ENCODE data around the gene SENP3. TPM values are rescaled to one million over a fixed set of nuclear protein-coding genes. Genes with fewer than 3 reads are reported as not detected.
A peak's percentile ranks its signal among the peaks of the same experiment; 100 is the strongest.

Gene SENP3
- total and polyA plus RNA-seq, 2 of the 13 experiments (the other 11 are each of a cell fraction or from before 2014, with no cell fraction given), result 55.8 to 75.4 TPM

DNA sequence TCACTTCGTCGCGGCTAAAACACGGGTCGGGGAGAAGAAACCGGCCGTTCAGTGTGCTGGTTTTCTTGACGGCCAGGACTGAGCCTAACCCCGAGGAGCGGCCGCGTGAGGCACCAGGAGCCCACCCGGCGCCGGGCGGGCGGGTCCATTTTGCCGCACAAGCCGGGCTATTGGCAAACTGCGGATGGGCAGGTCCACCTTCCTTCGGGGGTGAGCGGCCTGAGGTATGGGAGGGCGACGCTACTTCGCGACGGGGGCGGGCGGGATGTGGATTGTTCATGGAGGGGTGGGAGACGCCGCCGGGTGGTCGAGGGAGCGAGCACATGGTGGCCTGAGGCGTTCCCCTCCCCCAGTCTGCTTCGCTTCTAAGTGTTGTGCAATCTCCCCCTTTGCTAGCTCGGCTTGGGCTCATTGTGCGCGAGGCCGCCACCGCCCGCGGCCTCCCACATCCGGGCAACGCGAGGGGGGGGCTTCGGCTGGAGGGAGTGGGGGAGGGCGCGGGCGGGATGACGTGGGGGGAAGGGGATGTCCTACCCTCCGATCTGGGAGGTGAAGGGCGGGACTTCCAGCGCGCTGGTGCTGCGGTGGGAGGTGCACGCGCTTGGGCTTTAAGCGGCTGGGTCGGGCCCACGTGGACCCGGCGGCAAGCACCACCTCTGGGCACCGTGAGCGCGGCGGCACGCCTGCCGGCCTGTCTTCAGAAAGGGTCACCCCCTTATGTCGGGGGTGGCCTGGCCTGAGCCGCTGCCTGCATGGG is 11.8 kb downstream of the SENP3 start (continued):
- TF ChIP-seq HOXA3 (CRISPR knock-in tag; IDR thresholded peaks at IDR 0.05) (peak; percentile 80; the same call in 1 of the 2 replicates), ZNF292 (CRISPR knock-in tag; IDR thresholded peaks at IDR 0.05; ENCODE audit: borderline replicate concordance, low read depth) (no peak), XBP1 (CRISPR knock-in tag; IDR thresholded peaks at IDR 0.05) (peak; percentile 14; the same call in 1 of the 2 replicates), ZNF674 (CRISPR knock-in tag; IDR thresholded peaks at IDR 0.05; ENCODE audit: low read depth) (no peak), MIER3 (CRISPR knock-in tag; IDR thresholded peaks at IDR 0.05; ENCODE audit: borderline replicate concordance) (peak; percentile 62; the same call in 1 of the 2 replicates), SIN3A (IDR thresholded peaks at IDR 0.05; ENCODE audit: borderline replicate concordance, low read depth, low read length) (peak; percentile 79), YY1 (IDR thresholded peaks at IDR 0.05; ENCODE audit: insufficient read depth, insufficient replicate concordance, low read depth, low read length) (peak; percentile 30), ZNF780A (CRISPR knock-in tag; IDR thresholded peaks at IDR 0.05) (0 out of 2 replicates have a peak, but pooled peaks have one; percentile 5), SRSF9 (IDR thresholded peaks at IDR 0.05; ENCODE audit: borderline replicate concordance, insufficient read depth, low read depth, low read length, poor library complexity, severe bottlenecking) (no peak), MAFF (IDR thresholded peaks at IDR 0.05; ENCODE audit: low read depth, low read length) (no peak), ZNF574 (CRISPR knock-in tag; IDR thresholded peaks at IDR 0.05) (peak; percentile 72), ZNF530 (CRISPR knock-in tag; IDR thresholded peaks at IDR 0.05; ENCODE audit: low read depth) (no peak), ZNF567 (CRISPR knock-in tag; IDR thresholded peaks at IDR 0.05; ENCODE audit: borderline replicate concordance) (peak; percentile 31; the same call in 1 of the 2 replicates), GABPA (IDR thresholded peaks at IDR 0.05; ENCODE audit: low read depth, low read length) (peak; percentile 59), GABPA (CRISPR knock-in tag; IDR thresholded peaks at IDR 0.05; ENCODE audit: low read depth) (peak; percentile 82)
- TF ChIP-seq, protein P1, sequence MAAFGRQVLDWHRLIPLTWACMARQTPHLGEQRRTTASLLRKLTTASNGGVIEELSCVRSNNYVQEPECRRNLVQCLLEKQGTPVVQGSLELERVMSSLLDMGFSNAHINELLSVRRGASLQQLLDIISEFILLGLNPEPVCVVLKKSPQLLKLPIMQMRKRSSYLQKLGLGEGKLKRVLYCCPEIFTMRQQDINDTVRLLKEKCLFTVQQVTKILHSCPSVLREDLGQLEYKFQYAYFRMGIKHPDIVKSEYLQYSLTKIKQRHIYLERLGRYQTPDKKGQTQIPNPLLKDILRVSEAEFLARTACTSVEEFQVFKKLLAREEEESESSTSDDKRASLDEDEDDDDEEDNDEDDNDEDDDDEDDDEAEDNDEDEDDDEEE (CRISPR knock-in tag; IDR thresholded peaks at IDR 0.05), result peak; percentile 85; the same call in 1 of the 2 replicates
- TF ChIP-seq, protein P2, sequence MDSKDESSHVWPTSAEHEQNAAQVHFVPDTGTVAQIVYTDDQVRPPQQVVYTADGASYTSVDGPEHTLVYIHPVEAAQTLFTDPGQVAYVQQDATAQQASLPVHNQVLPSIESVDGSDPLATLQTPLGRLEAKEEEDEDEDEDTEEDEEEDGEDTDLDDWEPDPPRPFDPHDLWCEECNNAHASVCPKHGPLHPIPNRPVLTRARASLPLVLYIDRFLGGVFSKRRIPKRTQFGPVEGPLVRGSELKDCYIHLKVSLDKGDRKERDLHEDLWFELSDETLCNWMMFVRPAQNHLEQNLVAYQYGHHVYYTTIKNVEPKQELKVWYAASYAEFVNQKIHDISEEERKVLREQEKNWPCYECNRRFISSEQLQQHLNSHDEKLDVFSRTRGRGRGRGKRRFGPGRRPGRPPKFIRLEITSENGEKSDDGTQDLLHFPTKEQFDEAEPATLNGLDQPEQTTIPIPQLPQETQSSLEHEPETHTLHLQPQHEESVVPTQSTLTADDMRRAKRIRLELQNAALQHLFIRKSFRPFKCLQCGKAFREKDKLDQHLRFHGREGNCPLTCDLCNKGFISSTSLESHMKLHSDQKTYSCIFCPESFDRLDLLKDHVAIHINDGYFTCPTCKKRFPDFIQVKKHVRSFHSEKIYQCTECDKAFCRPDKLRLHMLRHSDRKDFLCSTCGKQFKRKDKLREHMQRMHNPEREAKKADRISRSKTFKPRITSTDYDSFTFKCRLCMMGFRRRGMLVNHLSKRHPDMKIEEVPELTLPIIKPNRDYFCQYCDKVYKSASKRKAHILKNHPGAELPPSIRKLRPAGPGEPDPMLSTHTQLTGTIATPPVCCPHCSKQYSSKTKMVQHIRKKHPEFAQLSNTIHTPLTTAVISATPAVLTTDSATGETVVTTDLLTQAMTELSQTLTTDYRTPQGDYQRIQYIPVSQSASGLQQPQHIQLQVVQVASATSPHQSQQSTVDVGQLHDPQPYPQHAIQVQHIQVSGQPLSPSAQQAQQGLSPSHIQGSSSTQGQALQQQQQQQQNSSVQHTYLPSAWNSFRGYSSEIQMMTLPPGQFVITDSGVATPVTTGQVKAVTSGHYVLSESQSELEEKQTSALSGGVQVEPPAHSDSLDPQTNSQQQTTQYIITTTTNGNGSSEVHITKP (CRISPR knock-in tag; IDR thresholded peaks at IDR 0.05; ENCODE audit: low read depth), result peak; percentile 91
